Measurements from ENCODE around the gene MIR17HG.
"Not testable (repeated sequence)": the region's sequence is repeated elsewhere in the genome, so short reads cannot be mapped to it uniquely, and the experiment has no call there.

Gene MIR17HG

DNA sequence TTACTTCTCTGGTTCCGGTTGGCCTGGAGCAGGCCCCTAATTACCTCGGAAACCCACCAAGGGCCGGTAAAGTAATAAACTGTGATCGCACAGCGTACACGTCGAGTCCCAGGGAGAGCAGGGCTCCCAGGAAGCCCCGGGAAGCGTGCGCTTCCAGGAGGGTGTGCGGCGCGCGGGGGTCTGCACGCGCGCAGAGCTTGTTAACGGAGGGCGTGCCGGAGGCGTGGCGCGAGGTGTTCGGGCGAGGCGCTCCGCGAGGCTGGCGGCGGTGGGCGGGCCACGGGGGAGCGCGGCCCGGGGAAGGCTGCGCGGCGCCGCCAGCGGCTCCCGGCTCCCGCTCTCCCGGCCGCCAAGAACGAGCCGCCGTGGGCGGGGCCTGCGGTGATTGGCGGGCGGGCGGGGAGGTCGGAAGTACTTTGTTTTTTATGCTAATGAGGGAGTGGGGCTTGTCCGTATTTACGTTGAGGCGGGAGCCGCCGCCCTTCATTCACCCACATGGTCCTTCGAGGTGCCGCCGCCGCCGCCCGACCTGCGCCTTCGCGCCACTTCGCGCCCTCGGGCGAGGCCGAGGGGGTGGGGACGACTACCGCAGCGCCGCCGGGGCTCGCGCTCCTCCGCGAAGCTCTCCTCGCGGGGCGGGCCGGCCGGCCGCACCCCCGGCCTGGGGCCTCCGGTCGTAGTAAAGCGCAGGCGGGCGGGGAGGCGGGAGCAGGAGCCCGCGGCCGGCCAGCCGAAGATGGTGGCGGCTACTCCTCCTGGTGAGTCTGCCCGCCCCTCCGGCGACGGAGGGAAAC lies at the start of gene MIR17HG:
TSS of gene MIR17HG (plus strand) at position 486 of the 794 bp plus-strand sequence.
- DNase-seq (ENCODE audit: low spot score): peak; percentile 89

- DNase-seq (ENCODE audit: low spot score): no peak
Measured at GRCh38 chr13:91298060-91298459, 49.4 kb upstream of the MIR17HG start.

GRCh38 chr13:91302111-91302510 lies 45.4 kb upstream of the MIR17HG start:
- no peak for DNase-seq (ENCODE audit: low spot score)

DNA sequence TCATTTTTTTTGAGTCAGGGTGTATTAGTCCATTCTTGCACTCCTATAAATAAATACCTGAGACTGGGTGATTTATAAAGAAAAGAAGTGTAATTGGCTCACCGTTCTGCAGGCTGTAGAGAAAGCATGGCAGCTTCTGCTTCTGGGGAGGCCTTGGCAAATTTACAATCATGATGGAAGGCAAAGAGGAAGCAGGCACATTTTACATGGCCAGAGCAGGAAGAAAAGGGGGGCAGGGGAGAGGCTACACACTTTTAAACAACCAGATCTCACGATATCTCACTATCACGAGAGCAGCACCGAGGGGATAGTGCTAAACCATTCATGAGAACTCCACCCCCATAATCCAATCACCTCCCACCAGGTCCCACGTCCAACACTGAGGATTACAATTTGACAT lies 44.5 kb upstream of the MIR17HG start:
- DNase-seq (ENCODE audit: low spot score): no peak

GRCh38 chr13:91304741-91305140 lies 42.7 kb upstream of the MIR17HG start:
- no peak for DNase-seq (ENCODE audit: low spot score)

- DNase-seq (ENCODE audit: low spot score): no peak
Measured at GRCh38 chr13:91305652-91306051, 41.8 kb upstream of the MIR17HG start.

- DNase-seq (ENCODE audit: low spot score): no peak
Measured at GRCh38 chr13:91307887-91308286, 39.6 kb upstream of the MIR17HG start.

DNA sequence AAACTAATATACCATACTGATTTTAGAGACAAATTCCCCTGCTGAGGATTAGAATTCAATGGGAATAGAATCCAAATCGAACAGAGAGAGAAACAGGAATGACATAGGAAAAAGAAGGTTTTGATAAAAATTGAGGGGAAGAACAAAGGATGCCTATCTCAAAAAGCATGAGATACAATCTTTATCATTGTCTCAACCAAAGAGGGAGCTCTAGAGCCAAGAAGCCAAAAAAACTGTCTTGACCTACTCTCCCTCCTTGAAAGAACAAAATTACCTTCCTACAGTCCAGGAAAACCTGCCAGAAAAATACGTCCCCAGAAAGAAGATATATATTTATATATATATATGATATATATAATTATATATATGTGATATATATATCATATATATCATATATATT lies 39.2 kb upstream of the MIR17HG start:
- no peak for DNase-seq (ENCODE audit: low spot score)

DNA sequence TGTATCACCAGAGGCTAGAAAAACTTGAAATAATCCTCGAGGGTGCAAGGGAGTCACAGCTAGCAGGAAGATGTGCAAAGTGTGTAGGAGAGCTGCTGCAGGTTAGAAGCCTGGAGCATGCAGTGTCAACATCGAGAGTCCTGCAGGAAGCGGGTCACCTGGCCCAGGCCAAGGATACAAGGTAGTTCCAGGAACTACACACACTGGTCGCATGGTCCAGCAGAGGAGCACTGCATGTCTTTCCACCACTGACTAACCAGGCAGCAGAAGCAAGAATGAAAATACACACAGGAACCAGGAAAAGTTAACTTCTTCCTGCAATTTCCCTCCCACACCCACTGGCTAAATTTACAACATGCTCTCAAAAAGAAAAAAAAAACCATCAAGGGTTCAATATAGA lies 36.0 kb upstream of the MIR17HG start:
- DNase-seq (ENCODE audit: low spot score): no peak

- no peak for DNase-seq (ENCODE audit: low spot score)
Measured at GRCh38 chr13:91312324-91312723, 35.2 kb upstream of the MIR17HG start.

- peak; percentile 58 for DNase-seq (ENCODE audit: low spot score)
Measured at GRCh38 chr13:91313103-91313502, 34.4 kb upstream of the MIR17HG start.

DNA sequence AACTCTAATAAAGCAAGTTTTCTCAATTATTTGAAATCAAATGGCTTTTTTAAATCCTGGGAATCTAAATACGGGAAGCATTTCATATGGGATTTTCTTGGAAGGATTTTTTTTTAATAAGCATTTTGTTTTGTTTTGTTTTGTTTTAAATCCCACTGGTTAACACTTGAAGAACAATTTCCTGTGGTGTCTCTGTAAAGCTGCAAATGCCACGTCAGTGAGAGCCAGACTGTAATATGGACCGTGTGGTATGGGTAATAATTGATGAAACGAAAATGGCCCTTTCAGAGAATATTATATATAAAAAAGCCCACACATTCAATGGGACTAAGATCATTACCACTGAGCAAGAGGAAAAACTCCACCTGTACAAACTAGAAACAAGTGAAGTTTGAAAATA lies 33.9 kb upstream of the MIR17HG start:
- no peak for DNase-seq (ENCODE audit: low spot score)

GRCh38 chr13:91314888-91315287 lies 32.6 kb upstream of the MIR17HG start:
- DNase-seq (ENCODE audit: low spot score): no peak

DNA sequence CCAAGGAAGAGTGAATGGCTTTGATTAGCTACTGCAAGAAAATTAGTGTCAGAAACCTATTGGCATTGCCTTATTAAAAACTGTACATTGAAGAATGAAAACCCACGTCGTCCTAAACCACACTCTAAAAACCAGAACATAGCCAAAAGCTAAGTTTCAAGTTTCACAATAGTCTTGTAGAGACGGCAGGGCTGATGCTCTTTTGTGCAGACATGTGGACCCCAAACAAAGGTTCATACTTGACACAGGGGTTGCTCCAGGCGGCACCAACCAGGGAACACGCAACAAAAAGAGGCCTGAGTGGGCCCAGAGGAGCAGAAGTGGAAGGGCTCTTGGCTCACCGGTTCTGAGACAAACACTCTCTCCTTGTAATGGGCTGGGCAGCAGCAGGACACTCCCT lies 28.6 kb upstream of the MIR17HG start:
- DNase-seq (ENCODE audit: low spot score): no peak

- no peak for DNase-seq (ENCODE audit: low spot score)
Measured at GRCh38 chr13:91319996-91320395, 27.5 kb upstream of the MIR17HG start.

GRCh38 chr13:91320990-91321389 lies 26.5 kb upstream of the MIR17HG start:
- DNase-seq (ENCODE audit: low spot score): not testable (repeated sequence)

DNA sequence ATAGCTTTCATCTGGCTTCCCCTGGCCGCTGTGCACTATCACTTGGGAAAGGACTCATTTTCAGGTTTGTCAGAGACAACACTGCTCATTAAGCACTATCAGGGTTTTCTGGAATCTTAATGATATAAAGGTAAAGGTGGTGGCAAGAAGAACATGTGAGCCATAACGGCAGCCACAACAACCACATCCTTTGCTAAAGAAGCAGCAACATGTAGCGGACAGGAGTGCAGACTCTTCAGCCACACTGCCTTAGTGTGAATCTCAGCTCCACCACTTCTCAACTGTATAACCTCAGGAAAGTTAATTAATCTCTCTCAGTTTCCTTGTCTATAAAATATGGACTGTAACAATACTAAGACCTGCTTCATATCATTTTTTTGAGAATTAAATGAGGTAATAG lies 24.1 kb upstream of the MIR17HG start:
- DNase-seq (ENCODE audit: low spot score): no peak

DNA sequence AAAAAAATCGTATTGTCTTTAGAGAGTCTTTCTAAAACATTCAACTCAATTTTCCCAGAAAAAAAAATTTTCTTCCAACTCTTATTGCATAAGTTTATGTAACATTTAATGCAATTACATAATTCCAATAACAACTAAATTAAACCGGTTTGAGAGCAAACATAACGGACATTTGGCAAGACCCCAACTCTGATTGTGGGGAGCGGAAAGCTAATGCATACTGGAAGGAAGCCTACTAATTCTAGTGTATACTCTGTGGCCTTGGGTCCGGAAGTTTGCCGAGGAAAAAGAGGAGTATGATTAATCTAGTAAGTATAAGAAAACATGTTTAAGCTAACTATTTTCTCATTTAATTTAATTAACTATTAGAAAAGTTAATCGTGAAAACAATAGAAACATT lies 21.3 kb upstream of the MIR17HG start:
- DNase-seq (ENCODE audit: low spot score): no peak

GRCh38 chr13:91328726-91329125 lies 18.8 kb upstream of the MIR17HG start:
- DNase-seq (ENCODE audit: low spot score): no peak

DNA sequence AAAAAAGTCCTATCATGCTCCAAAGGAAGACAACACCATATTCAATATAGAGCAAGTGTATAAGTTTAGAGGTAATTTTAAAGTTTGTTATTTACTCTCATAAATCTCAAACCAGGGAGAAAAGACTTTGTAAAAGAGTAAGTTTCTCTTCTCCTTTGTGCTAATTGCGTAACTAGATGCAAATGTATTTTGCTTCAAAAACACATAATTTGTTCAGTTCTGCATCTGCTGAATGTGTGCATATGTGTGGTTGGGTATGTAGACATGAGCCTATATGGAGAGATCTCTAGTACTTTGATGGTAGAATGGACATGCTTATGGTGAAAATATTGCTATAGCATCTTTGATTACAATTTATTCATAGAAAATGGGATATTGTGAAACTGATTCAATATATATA lies 17.8 kb upstream of the MIR17HG start:
- no peak for DNase-seq (ENCODE audit: low spot score)

GRCh38 chr13:91331047-91331915 lies 16.2 kb upstream of the MIR17HG start:
- no peak for DNase-seq (ENCODE audit: low spot score)

DNA sequence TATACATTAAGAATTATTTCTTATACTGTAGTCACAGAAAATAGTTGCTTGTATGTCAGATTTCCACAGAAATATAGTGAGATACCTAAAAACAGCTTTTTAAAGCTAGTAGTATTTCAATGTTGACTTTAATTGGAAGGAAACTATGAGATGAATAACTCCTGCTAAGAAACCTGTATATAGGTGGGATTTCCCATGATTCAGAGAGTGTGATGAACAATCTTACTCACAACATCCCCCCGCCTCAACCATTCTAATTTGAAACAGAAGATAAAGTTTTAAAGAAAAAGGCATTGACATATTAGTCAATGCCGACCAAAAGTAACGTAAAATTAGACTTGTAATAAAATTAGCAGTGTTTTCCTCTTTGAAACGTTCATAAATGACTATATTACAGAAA lies 1.4 kb upstream of the MIR17HG start:
- DNase-seq (ENCODE audit: low spot score): no peak

- DNase-seq (ENCODE audit: low spot score): peak; percentile 10
Measured at GRCh38 chr13:91346850-91347201, 661 bp upstream of the MIR17HG start.

Data from Ammon's horn (tissue), 1 donor.